CD4-positive, alpha-beta T cell treated with Interleukin-21 for 1 hour (primary cell): ENCODE results near the gene PLA2G4F.

Experiments used
- DNase-seq: peaks from one replicate; pipeline ENCODE4 v3.0.0-alpha.2; 2020

PLA2G4F gene

DNA sequence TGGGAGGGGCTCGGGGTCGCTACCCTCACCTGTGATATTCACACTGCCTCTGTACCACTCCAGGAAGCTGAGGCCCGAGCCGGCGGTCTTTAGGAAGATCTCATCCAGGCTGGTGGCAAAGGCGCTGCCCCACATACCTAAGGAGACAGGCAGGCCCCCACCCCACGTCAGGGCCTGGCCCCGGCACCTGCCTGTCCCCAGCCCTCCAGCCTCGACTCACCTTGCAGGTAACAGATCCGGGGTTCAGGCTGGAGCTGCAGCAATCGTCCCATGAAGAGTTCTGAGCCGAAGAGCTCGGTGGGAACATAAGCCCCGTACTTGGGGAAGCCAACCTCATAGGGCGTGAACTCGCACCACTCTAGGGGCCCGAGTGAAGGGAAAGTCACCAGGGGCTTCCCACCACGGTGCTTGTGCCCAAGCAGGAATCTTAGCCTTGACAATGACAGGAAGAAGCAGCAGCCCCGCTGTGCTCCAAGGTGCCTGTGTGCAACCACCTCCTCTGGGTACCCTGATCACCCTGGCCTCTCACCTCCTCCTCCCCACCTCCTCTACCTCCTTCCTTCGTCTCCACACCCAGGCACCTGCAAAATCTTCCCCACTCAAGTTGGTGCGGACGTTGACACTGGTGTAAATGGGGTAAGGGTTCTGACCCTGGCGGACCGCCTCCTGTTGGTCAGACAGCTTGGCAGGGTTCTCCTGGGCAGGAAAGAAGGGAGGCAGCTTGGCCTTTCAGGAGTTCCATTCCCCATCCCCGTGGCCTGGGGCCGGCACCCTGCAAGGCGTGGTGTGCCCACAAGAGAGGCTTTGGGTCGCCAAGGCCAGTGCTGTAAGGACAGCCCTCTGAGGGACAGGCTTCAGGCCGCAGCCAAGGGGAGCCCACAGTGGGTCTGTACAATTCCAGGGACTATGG, 10.6 kb downstream of the PLA2G4F start:
- no peak for DNase-seq

DNA sequence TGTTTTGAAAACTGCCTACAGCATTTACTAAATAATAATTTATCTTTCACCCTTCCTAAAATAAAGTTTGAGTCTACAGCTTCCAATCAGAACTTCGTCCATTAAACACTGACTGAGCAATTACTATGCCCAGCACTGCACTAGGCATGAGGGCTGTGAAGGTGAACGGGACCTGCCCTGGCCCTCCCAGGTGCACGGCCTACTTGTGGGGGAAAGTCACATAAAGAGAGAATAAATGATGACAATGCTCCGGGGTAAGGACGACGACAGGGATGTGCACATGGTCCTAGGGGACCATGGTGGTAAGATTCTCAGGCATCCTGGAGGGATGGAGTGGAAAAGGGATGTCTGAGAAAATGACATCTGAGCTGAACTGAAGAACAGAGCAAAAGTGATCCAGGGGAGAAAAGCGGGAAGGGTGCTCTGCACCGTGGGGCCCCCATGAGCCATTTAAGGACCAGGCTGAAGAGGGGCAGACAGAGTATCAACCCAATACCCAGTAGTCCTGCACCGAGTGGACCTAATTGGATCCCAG, 11.5 kb downstream of the PLA2G4F start:
- no peak for DNase-seq

DNA sequence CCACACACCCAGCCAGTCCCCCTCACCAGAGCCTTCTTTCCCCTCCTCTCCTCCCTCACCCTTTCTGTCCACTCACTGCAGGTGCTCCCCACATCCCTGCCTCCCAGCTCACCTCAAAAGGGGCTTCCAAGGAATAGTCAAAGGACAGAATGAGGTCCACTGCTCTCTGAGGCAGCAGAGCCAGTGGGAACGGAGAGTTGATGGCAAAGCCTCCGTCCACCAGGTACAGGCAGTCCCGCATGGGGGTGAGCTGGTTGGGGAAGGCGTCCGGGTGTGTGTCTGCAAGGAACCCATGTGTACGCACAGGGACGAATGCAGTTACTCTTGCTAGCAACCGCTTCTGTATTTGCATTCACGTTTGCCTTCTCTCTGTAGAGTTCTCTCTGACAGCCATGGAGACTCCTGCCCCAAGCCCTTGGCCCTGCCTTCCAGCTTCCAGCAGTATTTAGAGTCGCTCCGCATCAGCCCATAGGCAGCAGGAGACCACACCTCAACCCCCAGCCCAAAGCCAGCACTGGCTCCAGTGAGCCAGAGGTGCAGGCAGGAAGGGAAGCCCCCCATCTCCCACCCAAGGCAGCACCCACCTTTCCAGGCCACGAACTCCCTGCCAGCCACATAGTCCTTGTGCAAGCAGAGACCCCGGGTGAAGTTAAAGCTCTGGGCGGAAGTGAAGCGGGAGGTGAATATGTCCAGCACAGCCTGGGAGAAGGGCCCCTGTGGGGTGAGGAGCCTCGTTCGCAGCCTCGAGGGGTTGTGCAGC, 12.4 kb downstream of the PLA2G4F start:
- no peak for DNase-seq

DNA sequence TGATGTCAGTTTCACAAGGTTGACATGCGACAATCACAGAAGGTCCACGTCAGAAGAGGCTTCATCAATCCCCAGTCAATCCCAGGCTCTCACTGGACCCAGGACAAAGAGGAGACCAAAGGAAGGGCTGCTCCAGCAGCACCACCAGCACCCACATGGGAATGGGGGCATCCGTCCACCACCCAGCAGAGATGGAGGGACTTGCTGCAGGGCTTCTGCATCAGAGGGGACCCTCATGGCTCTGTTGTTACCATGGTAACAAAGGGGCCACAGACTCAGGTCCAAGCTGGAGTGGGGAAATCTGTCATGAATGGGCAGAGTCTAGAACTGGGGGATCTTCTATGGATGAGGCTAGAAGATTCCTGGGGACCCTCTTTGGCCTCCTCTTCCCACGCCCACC, 13.1 kb downstream of the PLA2G4F start:
- no peak for DNase-seq

DNA sequence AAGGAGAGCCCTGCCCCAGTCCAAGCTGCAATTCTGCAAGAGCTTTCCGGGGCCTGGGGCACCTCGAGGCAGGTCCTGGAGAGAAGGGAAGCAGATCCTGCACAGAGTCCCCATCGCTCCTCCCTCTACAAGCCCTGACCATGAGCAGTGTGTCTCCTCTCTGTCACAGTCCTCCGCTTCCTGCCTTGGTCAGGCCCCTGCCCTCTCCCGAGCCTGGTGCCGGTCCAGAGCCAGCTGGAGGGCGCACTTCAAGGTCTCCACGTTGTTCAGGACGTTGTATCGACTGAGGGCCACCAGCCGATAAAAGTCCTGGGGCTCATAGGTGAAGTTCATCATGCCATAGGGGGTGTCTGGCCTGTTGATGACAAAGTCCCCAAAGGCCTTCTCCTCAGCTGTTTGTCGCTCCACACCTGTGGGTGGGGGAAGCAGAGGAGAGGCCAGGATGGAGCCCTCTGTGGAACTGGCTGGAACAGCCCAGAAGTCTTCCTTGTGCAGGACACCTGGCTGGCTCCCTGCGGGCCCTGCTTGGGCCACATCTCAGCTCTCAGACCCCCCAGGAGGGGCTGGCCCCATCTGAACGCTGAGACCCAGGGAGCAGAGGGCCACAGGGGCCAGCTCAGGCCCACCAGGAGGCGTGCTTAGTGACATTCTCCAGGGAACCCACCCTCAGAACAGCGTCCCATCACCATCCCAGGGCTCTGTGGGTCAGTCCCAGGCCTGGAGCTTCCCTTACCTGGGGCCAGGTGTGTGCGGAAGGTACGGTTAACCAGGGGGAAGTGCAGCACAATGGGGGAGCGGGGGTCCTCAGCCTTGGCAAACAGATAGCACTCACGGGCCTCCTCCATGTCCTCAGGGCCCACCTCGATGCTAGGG, 14.4 kb downstream of the PLA2G4F start:
- no peak for DNase-seq

DNA sequence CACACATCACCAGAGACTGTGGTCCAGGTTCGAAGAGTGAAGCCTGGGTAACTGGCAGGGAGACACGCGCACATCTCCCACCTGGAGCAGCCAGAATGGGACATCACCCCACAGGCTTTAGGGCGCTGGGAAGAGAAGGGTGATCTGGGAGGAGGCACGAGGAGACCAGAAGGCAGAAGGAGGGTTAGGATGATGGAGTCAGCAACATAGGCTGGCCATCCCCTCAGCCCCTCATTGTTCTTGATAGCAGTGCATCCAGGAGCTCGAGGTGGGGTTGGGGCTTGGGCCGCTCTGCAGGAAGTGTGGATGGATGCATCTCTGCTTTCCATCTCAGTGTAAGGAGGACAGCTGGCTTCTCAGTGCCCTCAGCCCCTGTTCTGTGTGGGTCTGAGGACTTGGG, 15.2 kb downstream of the PLA2G4F start:
- no peak for DNase-seq

DNA sequence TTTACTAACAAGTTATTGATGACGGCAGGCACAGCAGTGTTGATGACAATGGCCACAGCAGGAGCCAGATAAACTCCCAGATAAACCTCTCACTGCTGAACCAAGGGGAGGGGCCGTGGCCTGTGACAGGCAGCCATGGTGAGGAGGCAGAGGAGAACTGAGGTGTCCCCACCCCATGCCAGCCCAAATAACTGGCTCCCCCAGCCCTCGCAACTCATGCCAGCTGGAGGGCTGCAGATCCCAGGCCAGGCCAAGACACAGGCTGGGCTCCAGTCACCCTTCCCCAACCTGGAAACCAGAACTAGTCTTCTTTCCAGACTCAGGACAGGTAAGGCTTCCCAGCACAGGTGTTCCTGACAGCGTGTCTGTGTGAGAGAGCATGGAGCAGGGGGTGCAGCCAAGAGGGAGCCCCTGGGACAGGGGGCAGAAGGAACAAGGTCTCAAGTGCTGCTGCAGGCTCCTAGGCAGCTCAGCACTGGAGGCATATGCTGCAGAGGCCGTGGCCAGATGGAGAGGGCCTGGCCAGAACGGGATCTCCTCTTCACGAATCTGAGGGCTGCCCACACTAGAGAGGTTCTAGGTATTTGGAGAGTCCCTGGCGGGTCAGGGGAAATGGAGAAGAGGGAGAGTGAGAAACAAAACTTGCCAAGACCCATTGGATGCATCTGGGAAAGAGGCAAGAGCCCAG, 15.9 kb downstream of the PLA2G4F start:
- no peak for DNase-seq

DNA sequence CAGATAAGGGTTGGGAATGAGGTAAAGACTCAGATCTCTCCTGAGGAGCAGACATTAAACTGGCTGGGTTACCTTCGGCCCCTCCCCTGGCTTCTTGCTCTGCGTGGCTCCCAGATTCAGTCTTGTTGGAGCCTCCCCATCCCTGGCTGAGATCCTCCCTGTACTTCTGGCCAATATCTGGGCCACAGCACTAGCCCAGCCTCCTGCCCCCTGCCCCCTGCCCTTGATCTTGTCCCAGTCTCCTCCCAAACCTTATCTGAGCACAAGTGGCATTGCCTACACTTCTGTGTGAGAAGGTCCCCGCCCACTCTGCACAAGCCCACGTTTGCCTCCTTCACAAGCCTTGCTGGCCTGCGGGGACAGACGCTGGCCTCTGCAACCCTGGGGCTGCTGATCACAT, 16.8 kb downstream of the PLA2G4F start:
- DNase-seq, result no peak

DNA sequence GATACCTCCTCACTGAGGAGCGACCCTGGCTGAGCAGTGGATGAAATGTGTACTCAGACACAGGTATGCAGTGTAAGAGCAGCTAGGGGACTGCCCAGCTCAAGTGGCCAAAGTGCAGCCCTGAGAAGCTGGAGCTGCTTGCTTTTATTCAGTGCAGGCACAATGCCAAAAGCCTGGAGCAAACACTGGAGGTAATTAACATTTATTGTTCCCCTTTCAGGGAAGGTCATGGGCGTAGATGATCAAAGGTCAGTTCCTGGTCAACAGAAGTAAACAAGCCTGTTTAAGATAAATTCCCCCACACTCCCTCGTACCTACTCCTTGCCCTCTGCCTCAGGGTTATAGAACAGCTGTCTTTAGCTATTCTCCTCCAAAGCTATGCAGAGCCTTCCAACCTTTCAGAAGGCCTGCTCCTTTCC, 17.5 kb downstream of the PLA2G4F start:
- no peak for DNase-seq

DNA sequence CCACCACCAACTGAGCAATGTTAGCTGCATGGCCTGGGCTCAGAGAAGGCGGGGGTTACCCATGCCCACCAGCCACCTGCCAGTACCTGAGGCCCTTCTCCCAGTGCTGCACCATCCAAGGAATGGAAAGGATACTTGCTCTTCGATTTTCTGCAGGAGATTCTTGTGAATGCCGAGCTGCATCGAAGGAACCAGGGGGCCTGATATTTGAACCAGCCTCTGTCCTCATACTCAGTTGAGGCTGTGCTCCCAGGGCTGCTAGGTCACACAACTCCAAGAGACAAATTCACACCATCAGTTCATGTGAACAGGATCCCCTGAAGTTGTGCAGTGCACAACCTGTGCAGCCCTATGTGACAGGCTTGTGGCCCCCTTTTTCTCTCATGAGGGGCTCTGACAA, 18.0 kb downstream of the PLA2G4F start:
- no peak for DNase-seq

DNA sequence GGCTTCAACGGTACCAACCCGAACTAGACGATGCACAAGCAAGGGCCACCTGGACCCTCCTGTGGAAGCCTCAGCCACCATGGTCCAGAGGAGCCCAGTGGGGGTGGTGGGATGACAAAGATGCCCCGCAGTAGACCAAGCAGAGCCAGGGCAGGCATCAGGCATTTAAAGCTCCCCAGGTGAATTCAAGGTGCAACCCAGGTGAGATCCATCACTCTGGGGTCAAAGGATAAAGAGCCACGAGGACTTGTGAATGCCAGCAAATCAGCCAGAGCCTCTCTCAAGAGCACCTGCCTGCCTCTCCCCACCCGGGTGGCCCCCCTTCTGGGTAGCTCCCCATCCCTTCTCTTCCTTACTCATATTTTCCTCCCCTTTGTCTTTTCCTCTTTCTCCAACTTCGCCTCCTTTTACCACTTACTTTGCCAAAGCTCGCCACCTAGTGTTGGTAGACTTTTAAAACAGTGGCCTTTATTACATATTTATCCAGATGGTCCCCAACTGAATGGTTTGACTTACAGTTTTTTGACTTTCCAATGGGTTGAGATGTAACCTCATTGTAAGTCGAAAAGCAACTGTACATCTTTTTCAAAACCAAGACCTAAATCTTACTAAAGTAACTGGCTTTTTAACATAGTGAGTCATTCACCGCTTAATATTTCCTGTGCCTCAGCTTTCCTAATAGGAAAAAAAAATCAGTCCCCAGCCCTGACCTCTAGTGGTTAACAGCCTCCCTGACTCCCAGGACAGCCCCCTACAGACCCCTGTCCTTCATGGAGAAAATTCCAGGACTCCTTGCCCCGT, 18.8 kb downstream of the PLA2G4F start:
- peak; percentile 29 for DNase-seq

DNA sequence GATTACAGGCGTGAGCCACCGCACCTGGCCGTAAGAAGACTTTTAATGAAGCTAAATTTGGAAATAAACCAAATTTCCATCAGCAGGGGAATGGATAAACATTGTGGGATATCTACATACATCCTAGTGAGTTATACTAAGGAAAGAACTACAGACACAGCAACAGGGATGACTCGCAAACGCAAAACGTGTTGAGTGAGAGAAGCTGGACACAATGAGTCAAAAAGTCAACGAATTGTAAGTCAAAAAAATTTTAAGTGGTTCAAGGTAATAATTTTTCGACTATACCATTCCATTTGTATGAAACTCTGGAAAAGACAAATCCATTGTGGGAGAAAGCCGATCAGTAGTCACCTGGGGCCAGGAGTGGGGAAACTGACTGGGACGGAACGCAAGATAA, 19.9 kb downstream of the PLA2G4F start:
- DNase-seq, result no peak

DNA sequence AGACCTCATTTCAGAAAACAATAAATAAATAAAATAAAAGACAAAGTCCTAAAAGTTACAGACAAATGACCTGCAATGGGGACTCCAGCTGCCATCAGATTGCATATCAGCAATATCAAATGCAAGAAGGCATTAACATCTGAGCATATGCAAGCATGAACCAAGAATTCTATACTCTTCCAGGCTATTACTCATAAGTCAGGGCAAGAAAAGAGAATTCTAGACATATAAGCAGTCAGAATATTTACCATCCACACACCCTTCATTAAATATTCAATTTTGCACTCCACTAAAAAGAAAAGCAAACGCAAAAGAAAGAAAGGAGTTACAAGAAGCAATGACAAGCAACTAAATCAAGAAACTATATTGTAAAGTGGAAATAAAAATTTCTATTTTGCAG, 21.1 kb downstream of the PLA2G4F start:
- no peak for DNase-seq

DNA sequence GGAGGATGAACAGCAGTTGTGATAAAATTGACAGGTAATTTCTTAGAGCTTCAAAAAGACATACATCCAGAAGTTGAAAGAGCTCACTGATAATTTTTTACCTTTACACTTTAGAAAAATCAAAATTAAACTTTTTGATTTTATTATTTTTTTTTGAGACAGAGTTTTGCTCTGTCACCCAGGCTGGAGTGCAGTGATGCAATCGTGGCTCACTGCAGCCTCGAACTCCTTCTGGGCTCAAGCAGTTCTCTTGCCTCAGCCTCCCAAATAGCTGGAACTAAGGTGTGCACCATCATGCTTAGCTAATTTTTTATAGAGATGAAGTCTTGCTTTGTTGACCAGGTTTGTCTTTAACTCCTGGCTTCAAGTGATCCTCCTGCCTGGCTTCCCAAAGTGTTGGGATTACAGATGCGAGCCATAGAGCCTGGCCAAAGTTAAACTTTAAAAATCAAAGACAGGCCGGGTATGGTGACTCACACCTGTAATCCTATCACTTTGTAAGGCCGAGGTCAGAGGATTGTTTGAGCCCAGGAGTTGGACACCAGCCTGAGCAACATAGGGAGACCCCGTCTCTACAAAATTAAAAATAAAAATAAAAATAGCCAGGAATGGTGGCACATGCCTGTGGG, 21.7 kb downstream of the PLA2G4F start:
- no peak for DNase-seq

DNA sequence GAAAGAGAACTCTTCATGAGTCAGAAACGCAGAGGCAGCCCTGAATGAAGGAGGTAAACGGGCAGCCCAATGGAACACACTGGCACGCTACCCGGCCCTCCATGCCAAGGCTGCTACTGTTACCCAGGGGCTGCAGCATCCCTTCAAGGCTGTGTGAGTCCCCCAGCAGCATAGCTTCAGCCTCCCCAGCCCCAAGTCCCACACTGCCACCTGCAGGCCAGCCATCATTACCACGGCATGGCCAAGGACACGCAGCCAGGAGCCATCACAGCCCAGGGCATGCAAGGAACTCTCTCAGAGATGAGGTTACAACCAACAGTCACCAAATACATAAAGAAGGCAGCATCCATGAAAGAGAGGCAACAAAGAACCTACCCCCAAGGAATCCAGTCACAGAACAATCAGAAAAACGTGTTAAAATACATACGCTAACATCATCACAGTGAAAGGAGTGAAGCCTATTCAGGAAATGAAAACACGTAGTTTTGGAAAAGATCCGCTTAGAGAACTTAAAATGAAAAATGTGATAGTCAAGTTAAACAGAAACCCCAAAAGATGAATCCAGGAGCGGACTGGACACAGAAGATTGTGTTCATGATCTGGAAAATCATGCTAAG, 22.4 kb downstream of the PLA2G4F start:
- DNase-seq, result peak; percentile 30

DNA sequence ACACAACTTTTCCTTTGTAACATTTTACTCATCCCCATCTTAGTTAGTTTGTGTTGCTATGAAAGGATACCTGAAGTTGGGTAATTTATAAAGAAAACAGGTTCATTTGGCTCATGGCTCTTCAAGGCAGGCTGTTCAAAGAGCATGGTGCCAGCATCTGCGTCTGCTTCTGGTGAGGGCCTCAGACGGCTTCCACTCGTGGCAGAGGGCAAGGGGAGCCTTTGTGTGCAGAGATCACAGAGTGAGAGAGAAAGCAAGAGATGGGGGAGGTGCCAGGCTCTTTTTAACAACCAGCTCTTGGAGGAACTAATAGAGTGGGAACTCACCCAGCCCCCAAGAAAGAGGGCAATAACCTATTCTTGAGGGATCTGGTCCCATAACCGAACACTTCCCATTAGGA, 23.1 kb downstream of the PLA2G4F start:
- DNase-seq, result no peak

DNA sequence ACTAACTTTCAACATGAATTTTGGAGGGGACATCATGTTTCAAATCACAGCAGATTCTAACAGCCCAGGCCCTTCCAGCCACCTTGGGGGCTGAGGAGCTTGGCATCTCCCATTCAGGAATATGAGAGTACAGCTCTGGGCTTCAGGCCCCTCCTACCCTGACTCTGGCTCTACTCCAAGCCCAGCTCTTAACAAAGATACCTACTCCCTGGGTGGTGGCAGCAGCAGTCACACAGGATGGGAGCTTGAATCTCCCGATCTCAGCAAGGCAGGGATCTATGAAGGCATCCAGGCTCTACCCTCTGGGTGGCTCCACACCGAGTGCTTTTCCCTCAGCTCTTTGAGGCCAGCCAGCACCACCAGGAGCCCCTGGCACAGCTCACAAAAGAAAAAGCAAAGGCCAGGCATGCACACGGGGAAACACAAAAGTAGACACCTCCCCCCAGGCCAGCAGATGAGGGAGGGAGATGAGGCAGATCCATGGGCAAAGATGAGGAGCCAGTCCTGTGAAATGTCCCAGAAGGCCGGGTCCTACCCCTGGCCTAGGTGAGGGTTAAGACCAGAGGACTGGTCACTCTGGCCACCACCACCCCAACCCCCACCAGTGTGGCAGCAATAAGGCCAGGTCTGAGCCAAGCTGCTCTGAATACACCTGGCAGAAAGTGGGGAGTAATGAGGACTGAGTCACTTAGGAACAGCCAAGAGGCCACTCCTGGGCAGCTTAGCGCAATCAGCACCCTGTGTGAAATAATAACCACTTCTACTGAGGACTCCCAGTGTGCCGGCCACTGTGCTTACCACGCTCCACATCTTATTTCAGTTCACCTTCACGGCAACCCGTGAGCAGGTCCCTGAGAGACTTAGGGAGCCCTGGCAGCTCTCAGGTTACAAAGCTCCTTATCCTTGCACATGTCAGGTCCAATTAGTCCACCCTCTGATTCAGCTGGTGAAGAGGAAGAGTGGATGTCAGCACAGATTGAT, 24.3 kb downstream of the PLA2G4F start:
- no peak for DNase-seq

DNA sequence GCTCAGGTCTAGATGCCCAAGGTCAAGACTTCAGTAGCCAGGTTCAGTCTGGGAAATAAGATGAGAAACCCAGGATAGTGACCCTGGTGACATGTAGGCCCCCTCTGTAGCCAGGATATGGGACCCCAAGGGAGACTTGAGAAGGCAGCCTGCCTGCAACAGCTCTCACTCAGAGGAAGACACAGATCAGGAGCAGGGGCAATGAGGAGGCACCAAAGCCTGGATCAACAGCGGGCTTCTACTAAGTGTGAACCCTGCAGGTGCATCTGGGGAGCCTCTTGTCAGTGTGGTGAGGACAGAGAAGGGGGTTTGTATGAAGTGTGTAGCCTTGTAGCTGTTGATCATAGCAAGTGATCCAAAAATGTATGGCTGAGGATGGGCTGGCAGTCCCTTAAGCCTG, 25.4 kb downstream of the PLA2G4F start:
- DNase-seq, result no peak
